ENCODE data around the gene DOCK1.

Gene DOCK1

DNA sequence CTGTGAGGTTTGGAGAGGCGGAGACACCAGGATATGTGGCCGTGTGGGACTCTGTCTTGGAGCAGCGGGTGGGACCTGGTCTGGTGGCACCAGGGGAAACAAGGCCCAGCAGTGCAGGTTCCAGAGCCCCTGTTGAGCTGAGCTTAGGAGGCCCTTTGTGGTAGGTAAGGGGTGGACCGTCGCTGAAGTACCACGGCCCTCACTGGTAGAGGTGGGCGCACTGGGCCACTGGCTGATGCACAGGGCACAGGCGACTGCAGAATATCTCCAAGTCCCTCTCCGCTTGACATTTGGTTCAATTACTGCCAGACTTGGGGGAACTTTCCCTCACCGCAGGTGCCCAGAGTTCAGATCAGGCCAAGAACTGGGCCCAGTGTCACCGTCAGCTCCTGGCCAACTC is 27.3 kb downstream of the DOCK1 start:
- TF ChIP-seq EZH2phosphoT487 (IDR thresholded peaks at IDR 0.05; ENCODE audit: borderline replicate concordance) (no peak), CTCF (conservative IDR thresholded peaks at IDR 0.05; ENCODE audit: low read length) (no peak)
- no peak overlapping the region for H2AFZ ChIP-seq (ENCODE audit: low read length)
- no peak overlapping the region for H3K4me2 ChIP-seq (ENCODE audit: low read depth, low read length, poor library complexity, severe bottlenecking)
- H3K27me3 ChIP-seq (ENCODE audit: insufficient read depth, low read length, poor library complexity, severe bottlenecking), result no peaks in the 10 kb centered on the region
- H3K36me3 ChIP-seq (ENCODE audit: insufficient read depth, low read length), result no peaks in the 10 kb centered on the region
- no peaks in the 10 kb centered on the region for H3K4me1 ChIP-seq (ENCODE audit: insufficient read depth, low read length, poor library complexity, severe bottlenecking)
- H3F3A ChIP-seq (ENCODE audit: low read depth), result no peaks in the 10 kb centered on the region
- H3K9ac ChIP-seq (ENCODE audit: low read depth, low read length, poor library complexity, severe bottlenecking), result no peak overlapping the region
- peaks cover 3% of the 10 kb centered on the region; the same call in 1 of the 2 replicates for H3K9me3 ChIP-seq (ENCODE audit: insufficient read depth, low read depth, low read length)
- no peaks in the 10 kb centered on the region for H3K9me2 ChIP-seq (replicated peaks; ENCODE audit: low read depth, low read length)
- H4K20me1 ChIP-seq (ENCODE audit: insufficient read depth, low read length, poor library complexity, severe bottlenecking), result no peaks in the 10 kb centered on the region
- no peaks in the 10 kb centered on the region for H3K79me2 ChIP-seq (ENCODE audit: insufficient read depth, low read length)
- H3K4me3 ChIP-seq (ENCODE audit: low read length, poor library complexity, severe bottlenecking), result no peak overlapping the region

DNA sequence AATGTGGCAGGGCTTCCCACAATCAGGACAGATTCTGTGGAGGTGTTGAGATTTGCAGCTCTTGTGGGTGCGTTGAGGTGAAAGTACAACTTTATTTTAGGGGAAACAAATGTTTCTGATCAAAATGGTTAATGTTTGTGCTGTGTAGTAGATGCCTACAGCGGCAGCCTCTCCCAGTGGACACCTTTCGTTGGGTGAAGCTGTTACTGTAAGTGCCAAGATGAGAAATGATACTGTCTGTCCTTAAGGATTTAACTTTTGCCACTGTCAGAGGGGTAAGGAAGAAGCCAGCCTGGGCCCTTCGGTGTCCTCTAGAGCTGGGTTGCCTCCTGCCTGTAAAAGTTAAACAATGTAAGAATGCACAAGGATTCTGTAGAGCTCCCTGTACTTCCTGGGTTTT is 27.9 kb downstream of the DOCK1 start:
- TF ChIP-seq EZH2phosphoT487 (IDR thresholded peaks at IDR 0.05; ENCODE audit: borderline replicate concordance) (no peak), CTCF (conservative IDR thresholded peaks at IDR 0.05; ENCODE audit: low read length) (no peak)
- Histone ChIP-seq H4K20me1 (ENCODE audit: insufficient read depth, low read length, poor library complexity, severe bottlenecking) (no peaks in the 10 kb centered on the region), H3K4me3 (ENCODE audit: low read length, poor library complexity, severe bottlenecking) (no peak overlapping the region), H3K9me2 (replicated peaks; ENCODE audit: low read depth, low read length) (no peaks in the 10 kb centered on the region), H3K9me3 (ENCODE audit: insufficient read depth, low read depth, low read length) (peaks cover 3% of the 10 kb centered on the region; the same call in 1 of the 2 replicates), H3K36me3 (ENCODE audit: insufficient read depth, low read length) (no peaks in the 10 kb centered on the region), H3K79me2 (ENCODE audit: insufficient read depth, low read length) (no peaks in the 10 kb centered on the region), H3K4me2 (ENCODE audit: low read depth, low read length, poor library complexity, severe bottlenecking) (no peak overlapping the region), H3F3A (ENCODE audit: low read depth) (no peaks in the 10 kb centered on the region), H3K4me1 (ENCODE audit: insufficient read depth, low read length, poor library complexity, severe bottlenecking) (no peaks in the 10 kb centered on the region), H3K9ac (ENCODE audit: low read depth, low read length, poor library complexity, severe bottlenecking) (no peak overlapping the region), H2AFZ (ENCODE audit: low read length) (no peak overlapping the region), H3K27me3 (ENCODE audit: insufficient read depth, low read length, poor library complexity, severe bottlenecking) (no peaks in the 10 kb centered on the region)

GRCh38 chr10:126935263-126935946 is 30.2 kb downstream of the DOCK1 start:
- Histone ChIP-seq H3K9me3 (ENCODE audit: insufficient read depth, low read depth, low read length) (peaks cover 3% of the 10 kb centered on the region; the same call in 1 of the 2 replicates), H4K20me1 (ENCODE audit: insufficient read depth, low read length, poor library complexity, severe bottlenecking) (no peaks in the 10 kb centered on the region), H3K4me3 (ENCODE audit: low read length, poor library complexity, severe bottlenecking) (no peak overlapping the region), H3K4me1 (ENCODE audit: insufficient read depth, low read length, poor library complexity, severe bottlenecking) (no peaks in the 10 kb centered on the region), H3K27me3 (ENCODE audit: insufficient read depth, low read length, poor library complexity, severe bottlenecking) (no peaks in the 10 kb centered on the region), H2AFZ (ENCODE audit: low read length) (no peak overlapping the region), H3K4me2 (ENCODE audit: low read depth, low read length, poor library complexity, severe bottlenecking) (no peak overlapping the region), H3K9ac (ENCODE audit: low read depth, low read length, poor library complexity, severe bottlenecking) (no peak overlapping the region), H3K36me3 (ENCODE audit: insufficient read depth, low read length) (no peaks in the 10 kb centered on the region), H3F3A (ENCODE audit: low read depth) (no peaks in the 10 kb centered on the region), H3K79me2 (ENCODE audit: insufficient read depth, low read length) (no peaks in the 10 kb centered on the region), H3K9me2 (replicated peaks; ENCODE audit: low read depth, low read length) (no peaks in the 10 kb centered on the region)
- TF ChIP-seq EZH2phosphoT487 (IDR thresholded peaks at IDR 0.05; ENCODE audit: borderline replicate concordance) (no peak), CTCF (conservative IDR thresholded peaks at IDR 0.05; ENCODE audit: low read length) (no peak)
